Spinal cord (tissue), 10 donors: ENCODE measurements around the gene EHMT1. TPM values are rescaled to one million over a fixed set of nuclear protein-coding genes. Genes with fewer than 3 reads are reported as not detected.

Source experiments
- DNase-seq, 6 donors: peaks; one replicate each; pipeline versions ENCODE4 v3.0.0 to v3.0.0-alpha.2; 2013 to 2015; ENCODE audit warnings: low spot score in 6 of 6, low read depth in 4 of 6
- H3K27ac ChIP-seq: one replicate; pipeline ENCODE4 v1.5.1; 2013; ENCODE audit warnings: low read depth, low read length, control low read depth
- H3K27me3 ChIP-seq: one replicate; pipeline ENCODE4 v1.6.1; 2013; ENCODE audit warnings: low read length; ENCODE audit not compliant: control insufficient read depth, insufficient read depth
- H3K36me3 ChIP-seq: one replicate; pipeline ENCODE4 v1.6.1; 2013; ENCODE audit warnings: low read length; ENCODE audit not compliant: control insufficient read depth, insufficient read depth
- H3K4me1 ChIP-seq: one replicate; pipeline ENCODE4 v1.6.1; 2013; ENCODE audit warnings: low read length; ENCODE audit not compliant: control insufficient read depth, insufficient read depth
- H3K4me3 ChIP-seq: one replicate; pipeline ENCODE4 v1.5.1; 2013; ENCODE audit warnings: low read depth, low read length, control low read depth
- H3K9me3 ChIP-seq: one replicate; pipeline ENCODE4 v1.6.1; 2013; ENCODE audit warnings: low read length; ENCODE audit not compliant: control insufficient read depth, insufficient read depth
- WGBS: methylation state at CpG from one replicate; pipeline ENCODE4 v1.1.5; 2013; ENCODE audit warnings: missing lambda C conversion rate; ENCODE audit not compliant: insufficient coverage; 5-methylcytosine and 5-hydroxymethylcytosine counted together
- polyA plus RNA-seq, 2 donors: library from polyadenylated mRNA; unstranded; fragments of 120-200 nt; gene quantifications; one replicate each; pipeline ENCODE4 v1.2.1, GENCODE V29; 2013; ENCODE audit not compliant: insufficient read length in 2 of 2
- total RNA-seq, 2 donors: library from RNA; depleted of rRNA in 1 of 2; stranded (reverse); fragments of 120-200 nt in 1 of 2; fragments of >200 nt in 1 of 2; gene quantifications; one replicate each; pipeline versions ENCODE4 v1.2.3 to v1.2.4, GENCODE V29; 2013 to 2014
- donor health status: healthy.

EHMT1 gene
- total and polyA plus RNA-seq, 4 donors: 35.8 to 86.2 (median 57.1) TPM

- no peaks in the 10 kb centered on the region for H3K4me1 ChIP-seq
- H3K9me3 ChIP-seq: peaks cover 5% of the 10 kb centered on the region
- H3K27me3 ChIP-seq: no peaks in the 10 kb centered on the region
- H3K27ac ChIP-seq: no peak overlapping the region
- 97% methylated on average over 29 of the region's 30 CpGs for WGBS
- no peak for DNase-seq
- H3K36me3 ChIP-seq: peaks cover 87% of the 10 kb centered on the region
- H3K4me3 ChIP-seq: no peak overlapping the region
These were observed 196.8 kb downstream of the EHMT1 start for GRCh38 chr9:137815256-137816255.

- Histone ChIP-seq H3K9me3 (peaks cover 5% of the 10 kb centered on the region), H3K27ac (no peak overlapping the region), H3K4me3 (no peak overlapping the region), H3K27me3 (no peaks in the 10 kb centered on the region), H3K4me1 (no peaks in the 10 kb centered on the region), H3K36me3 (peaks cover 88% of the 10 kb centered on the region)
- WGBS: 97% methylated on average over 20 of the region's 22 CpGs
- DNase-seq: no peak
These were observed 197.9 kb downstream of the EHMT1 start for GRCh38 chr9:137816531-137817235.

DNA sequence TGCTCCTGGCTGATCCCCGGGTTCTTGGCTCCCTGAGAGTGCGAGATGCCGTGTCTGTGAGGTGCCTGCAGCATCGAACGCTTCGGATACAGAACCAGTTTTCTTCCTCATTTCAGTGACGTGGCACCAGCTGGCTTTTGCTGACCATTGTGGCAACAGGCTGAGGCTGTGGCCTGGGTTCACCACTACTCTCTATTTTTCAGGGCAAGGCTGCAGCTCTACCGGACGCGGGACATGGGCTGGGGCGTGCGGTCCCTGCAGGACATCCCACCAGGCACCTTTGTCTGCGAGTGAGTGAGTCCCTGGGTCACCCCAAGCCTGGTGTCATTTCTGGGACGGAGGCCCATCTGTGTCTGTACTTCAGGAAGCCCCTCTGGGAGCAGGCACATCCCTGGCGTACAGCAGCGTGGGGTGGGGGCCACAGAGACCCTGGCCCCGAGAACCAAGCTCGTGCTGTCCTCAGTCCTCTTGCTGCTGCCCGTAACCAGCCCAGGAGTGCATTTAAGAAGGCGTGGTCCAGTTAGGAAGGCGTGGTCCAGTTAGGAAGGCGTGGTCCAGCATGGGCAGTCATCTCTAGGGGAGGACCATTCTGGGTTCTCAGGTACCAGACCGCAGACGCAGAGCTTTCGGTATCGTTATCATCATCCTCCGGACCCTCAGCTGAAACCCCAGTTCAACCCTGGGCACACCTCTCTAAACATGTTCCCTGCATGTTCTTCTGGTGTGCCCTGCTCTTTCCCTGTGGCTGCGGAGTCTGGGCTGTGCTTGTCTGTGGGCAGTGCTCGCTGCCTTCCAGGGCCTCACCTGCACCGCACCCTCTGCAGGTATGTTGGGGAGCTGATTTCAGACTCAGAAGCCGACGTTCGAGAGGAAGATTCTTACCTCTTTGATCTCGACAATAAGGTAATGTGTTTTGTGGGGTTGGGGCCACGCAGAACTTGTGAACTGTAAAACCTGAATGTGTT lies 198.7 kb downstream of the EHMT1 start:
- Histone ChIP-seq H3K4me3 (no peak overlapping the region), H3K27me3 (no peaks in the 10 kb centered on the region), H3K36me3 (peaks cover 82% of the 10 kb centered on the region), H3K9me3 (peaks cover 5% of the 10 kb centered on the region), H3K27ac (no peak overlapping the region), H3K4me1 (no peaks in the 10 kb centered on the region)
- WGBS: 98% methylated on average over 35 of the region's 35 CpGs
- DNase-seq: no peak

- 100% methylated on average over 3 of the region's 23 CpGs for WGBS
- H3K4me3 ChIP-seq: no peak overlapping the region
- peaks cover 75% of the 10 kb centered on the region for H3K36me3 ChIP-seq
These were observed 199.5 kb downstream of the EHMT1 start for GRCh38 chr9:137818286-137818685.

DNA sequence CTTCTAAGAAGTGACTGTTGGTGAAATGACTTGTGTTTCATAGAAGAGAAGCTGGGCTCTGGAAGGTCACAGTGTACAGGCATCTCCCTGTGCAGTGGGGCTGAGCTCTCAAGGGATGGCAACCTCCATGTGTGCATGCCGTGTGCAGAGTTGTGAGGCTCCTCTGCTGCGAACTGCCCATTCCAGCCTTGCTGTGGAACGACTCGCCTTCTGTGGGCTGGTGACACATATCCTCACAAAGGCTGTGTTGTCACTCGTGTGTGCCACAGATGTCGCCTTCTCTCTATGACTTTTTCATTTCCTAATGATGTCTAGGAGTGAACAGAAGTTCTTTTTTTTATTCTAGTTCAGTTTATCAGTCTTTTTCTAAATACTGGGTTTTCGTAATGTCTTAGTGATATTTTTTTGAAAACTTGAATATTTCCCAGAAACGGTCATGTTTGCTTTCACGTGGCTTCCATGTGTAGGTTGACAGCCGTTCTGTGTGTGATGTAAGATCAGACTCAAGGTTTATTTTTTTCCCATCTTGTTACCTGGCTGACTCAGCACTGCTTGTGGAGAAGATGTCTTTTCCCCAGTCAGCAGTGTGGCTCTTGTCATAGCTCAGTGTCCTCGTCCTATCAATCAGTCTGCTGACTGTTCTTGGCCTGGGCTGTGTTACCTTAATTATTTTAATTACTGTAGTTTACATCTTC lies 201.5 kb downstream of the EHMT1 start:
- no peak overlapping the region for H3K27ac ChIP-seq
- H3K4me1 ChIP-seq: no peaks in the 10 kb centered on the region
- H3K4me3 ChIP-seq: no peak overlapping the region
- no peak for DNase-seq
- 92% methylated on average over 5 of the region's 11 CpGs for WGBS
- H3K9me3 ChIP-seq: peaks cover 5% of the 10 kb centered on the region
- H3K36me3 ChIP-seq: peaks cover 62% of the 10 kb centered on the region
- no peaks in the 10 kb centered on the region for H3K27me3 ChIP-seq

More at GRCh38 chr9:137818286-137818685, 199.5 kb downstream of the EHMT1 start:
- H3K9me3 ChIP-seq: peaks cover 5% of the 10 kb centered on the region
- DNase-seq: no peak
- no peaks in the 10 kb centered on the region for H3K27me3 ChIP-seq
- H3K4me1 ChIP-seq: no peaks in the 10 kb centered on the region
- no peak overlapping the region for H3K27ac ChIP-seq

GRCh38 chr9:137823986-137824771 lies 205.4 kb downstream of the EHMT1 start:
- H3K4me1 ChIP-seq: no peaks in the 10 kb centered on the region
- no peak for DNase-seq
- H3K27ac ChIP-seq: no peak overlapping the region
- H3K9me3 ChIP-seq: peaks cover 5% of the 10 kb centered on the region
- 89% methylated on average over 3 of the region's 10 CpGs for WGBS
- no peak overlapping the region for H3K4me3 ChIP-seq
- peaks cover 63% of the 10 kb centered on the region for H3K36me3 ChIP-seq
- no peaks in the 10 kb centered on the region for H3K27me3 ChIP-seq

DNA sequence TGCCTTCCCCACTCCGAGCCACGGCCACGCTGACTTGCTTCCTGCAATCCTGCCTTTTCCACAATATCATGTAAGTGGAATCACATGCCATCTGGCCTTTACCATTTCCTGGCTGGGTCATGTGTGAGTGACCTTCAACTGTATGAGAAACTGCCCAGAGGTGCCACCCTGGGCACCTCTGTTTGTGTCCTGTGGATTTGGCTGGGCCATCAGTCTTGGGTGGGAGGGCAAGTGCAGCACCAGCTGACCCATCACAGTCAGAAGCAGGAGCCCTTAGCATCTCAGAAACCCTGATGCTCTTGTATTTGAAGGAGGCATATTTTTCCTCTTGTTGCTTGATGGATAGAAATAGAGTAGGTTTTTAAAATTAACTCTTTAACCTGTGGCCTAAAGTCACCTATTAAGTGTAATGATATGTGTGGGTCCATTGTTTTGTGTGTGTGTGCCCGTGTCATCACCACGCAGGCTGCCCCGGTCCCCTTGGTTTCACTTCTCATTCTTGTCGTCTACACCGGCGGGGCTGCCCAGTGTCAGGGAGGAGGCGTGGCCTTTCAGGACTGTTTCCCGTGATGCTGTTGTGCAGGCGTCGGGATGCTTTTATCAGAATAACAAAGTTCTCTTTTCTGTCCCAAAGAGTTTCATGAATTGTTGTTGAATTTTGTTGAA lies 206.7 kb downstream of the EHMT1 start:
- Histone ChIP-seq H3K4me3 (no peak overlapping the region), H3K9me3 (peaks cover 5% of the 10 kb centered on the region), H3K4me1 (no peaks in the 10 kb centered on the region), H3K27me3 (no peaks in the 10 kb centered on the region), H3K36me3 (peaks cover 55% of the 10 kb centered on the region), H3K27ac (no peak overlapping the region)
- 98% methylated on average over 7 of the region's 13 CpGs for WGBS
- no peak for DNase-seq

DNA sequence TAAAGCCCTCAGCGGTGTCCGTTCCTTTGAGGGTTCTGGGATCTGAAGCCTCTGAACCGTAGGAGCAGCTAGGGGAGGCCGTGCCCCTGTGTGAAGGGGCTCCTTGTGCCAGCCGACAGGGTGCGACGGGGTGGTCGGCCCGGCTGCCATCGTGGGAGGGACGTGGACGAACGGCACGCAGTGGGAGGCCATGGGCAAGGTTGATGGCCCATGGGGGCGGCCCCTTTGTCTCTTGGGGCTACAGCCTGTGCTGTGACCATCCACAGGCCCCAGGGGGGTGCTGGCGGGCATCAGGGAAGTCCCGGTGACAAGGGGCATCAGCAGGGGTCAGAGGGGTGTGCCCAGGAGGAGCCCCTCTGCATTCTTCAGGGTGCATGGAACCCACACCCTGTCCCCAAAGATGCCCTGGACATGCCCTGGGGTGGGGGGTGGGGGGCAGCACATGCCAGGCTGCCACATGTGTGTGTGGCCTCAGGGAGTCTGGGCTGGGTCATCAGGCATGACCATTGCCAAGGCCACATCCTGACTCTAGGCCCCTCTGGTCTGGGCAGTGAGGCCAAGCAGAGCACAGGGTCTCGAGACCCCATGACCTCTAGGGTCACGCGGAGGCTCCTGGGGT lies 209.2 kb downstream of the EHMT1 start:
- Histone ChIP-seq H3K27ac (no peak overlapping the region), H3K9me3 (peaks cover 5% of the 10 kb centered on the region), H3K36me3 (peaks cover 59% of the 10 kb centered on the region), H3K4me1 (no peaks in the 10 kb centered on the region), H3K27me3 (no peaks in the 10 kb centered on the region), H3K4me3 (no peak overlapping the region)
- 96% methylated on average over 20 of the region's 20 CpGs for WGBS
- DNase-seq: no peak
